ENCODE measurements around the gene MACROD2.

The MACROD2 gene

DNA sequence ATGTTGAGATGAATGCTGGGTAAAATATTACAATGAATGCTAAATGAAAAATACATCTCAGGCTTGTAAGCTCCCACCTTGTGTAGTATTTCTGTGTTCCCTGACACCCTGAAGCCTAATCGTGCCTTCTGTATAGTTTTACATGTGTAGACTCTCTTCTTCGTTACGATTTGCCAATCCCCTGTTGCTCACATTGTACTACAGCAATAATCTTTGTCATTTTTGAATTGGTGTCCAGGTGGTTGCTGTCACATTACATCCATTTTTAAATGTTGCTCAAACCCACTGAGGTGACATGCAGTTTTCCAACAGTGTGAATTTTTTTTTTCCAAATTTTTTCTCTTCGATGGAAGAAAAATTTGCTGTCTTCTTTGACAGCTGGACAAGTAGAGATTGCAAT is 642.1 kb downstream of the MACROD2 start:
- H3K4me3 ChIP-seq (ENCODE audit: low read depth, low read length) = no peak overlapping the region
- no peaks in the 10 kb centered on the region for H3K4me1 ChIP-seq (ENCODE audit: control insufficient read depth, insufficient read depth, low read length)
- POLR2A ChIA-PET = no interaction called here
- no peaks in the 10 kb centered on the region for H3K9me3 ChIP-seq (ENCODE audit: control insufficient read depth, insufficient read depth, low read depth, low read length)
- no peaks in the 10 kb centered on the region for H3K36me3 ChIP-seq (ENCODE audit: control insufficient read depth in 2 of 2, insufficient read depth in 1 of 2, low read length in 2 of 2)
- no peak overlapping the region for H3K27ac ChIP-seq (ENCODE audit: extremely low read depth, low read depth, low read length)
- CTCF ChIA-PET = interaction anchor here (0.6 kb wide), 1 partner anchor 125 kb away, joined by 3 read pairs; no protein-coding TSS in a partner anchor
- TF ChIP-seq IKZF3 (tag by site-specific recombination; IDR thresholded peaks at IDR 0.05) (no peak), ZNF561 (tag by site-specific recombination; IDR thresholded peaks at IDR 0.05; ENCODE audit: borderline replicate concordance) (no peak), ZNF10 (tag by site-specific recombination; IDR thresholded peaks at IDR 0.05) (no peak), ZSCAN5A (tag by site-specific recombination; IDR thresholded peaks at IDR 0.05) (no peak), ZNF184 (tag by site-specific recombination; IDR thresholded peaks at IDR 0.05) (no peak), ZXDB (tag by site-specific recombination; IDR thresholded peaks at IDR 0.05) (no peak), FEZF1 (tag by site-specific recombination; IDR thresholded peaks at IDR 0.05) (no peak), ZNF544 (tag by site-specific recombination; IDR thresholded peaks at IDR 0.05) (no peak), ZSCAN23 (tag by site-specific recombination; IDR thresholded peaks at IDR 0.05) (no peak), ZNF580 (tag by site-specific recombination; IDR thresholded peaks at IDR 0.05) (no peak), ZBTB48 (tag by site-specific recombination; IDR thresholded peaks at IDR 0.05) (no peak), ZNF510 (tag by site-specific recombination; IDR thresholded peaks at IDR 0.05; ENCODE audit: insufficient replicate concordance) (no peak), ZFP69B (tag by site-specific recombination; IDR thresholded peaks at IDR 0.05) (no peak), PRDM1 (tag by site-specific recombination; IDR thresholded peaks at IDR 0.05) (no peak), ZNF214 (tag by site-specific recombination; IDR thresholded peaks at IDR 0.05; ENCODE audit: borderline replicate concordance) (no peak)

DNA sequence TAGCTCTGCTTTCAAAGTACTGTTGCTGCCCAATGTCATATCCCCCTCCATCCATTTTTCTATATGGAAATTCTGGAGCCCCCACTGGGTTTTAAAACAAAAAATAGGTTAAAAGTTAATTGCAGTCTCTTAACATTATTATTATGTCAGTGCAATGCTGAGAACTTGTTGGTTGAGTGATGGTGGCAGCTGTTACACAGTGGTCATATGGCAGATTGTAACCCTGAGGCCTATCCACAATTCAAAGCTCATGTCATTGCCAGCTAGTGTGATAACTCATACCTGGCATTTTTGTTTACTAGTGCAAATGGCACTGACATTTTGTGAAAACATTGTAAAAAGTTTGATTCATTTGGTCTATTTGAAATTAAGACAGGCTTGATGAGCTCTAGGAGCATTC is 647.8 kb downstream of the MACROD2 start:
- POLR2A ChIA-PET = interaction anchor here (1.5 kb wide), 1 partner anchor 306 kb away, joined by 3 read pairs; the partner anchor contains the start of gene FLRT3
- TF ChIP-seq CTCF (tag by site-specific recombination; IDR thresholded peaks at IDR 0.05) (no peak), ZNF776 (tag by site-specific recombination; IDR thresholded peaks at IDR 0.05; ENCODE audit: borderline replicate concordance) (no peak), ZNF530 (tag by site-specific recombination; IDR thresholded peaks at IDR 0.05; ENCODE audit: low read depth) (no peak), KLF8 (tag by site-specific recombination; IDR thresholded peaks at IDR 0.05) (no peak), EGR2 (tag by site-specific recombination; IDR thresholded peaks at IDR 0.05; ENCODE audit: low read depth) (no peak), ZNF23 (tag by site-specific recombination; IDR thresholded peaks at IDR 0.05; ENCODE audit: borderline replicate concordance) (no peak)

More for the DNA sequence above, 647.8 kb downstream of the MACROD2 start:
- Histone ChIP-seq H3K9me3 (ENCODE audit: control insufficient read depth, insufficient read depth, low read depth, low read length) (no peaks in the 10 kb centered on the region), H3K36me3 (ENCODE audit: control insufficient read depth in 2 of 2, insufficient read depth in 1 of 2, low read length in 2 of 2) (no peaks in the 10 kb centered on the region), H3K4me3 (ENCODE audit: low read depth, low read length) (no peak overlapping the region), H3K27ac (ENCODE audit: extremely low read depth, low read depth, low read length) (no peak overlapping the region), H3K4me1 (ENCODE audit: control insufficient read depth, insufficient read depth, low read length) (no peaks in the 10 kb centered on the region)
- CTCF ChIA-PET = interaction anchor here (0.9 kb wide), 1 partner anchor 308 kb away, joined by 3 read pairs; no protein-coding TSS in a partner anchor
